ENCODE data around the gene ZNF688.

DNA sequence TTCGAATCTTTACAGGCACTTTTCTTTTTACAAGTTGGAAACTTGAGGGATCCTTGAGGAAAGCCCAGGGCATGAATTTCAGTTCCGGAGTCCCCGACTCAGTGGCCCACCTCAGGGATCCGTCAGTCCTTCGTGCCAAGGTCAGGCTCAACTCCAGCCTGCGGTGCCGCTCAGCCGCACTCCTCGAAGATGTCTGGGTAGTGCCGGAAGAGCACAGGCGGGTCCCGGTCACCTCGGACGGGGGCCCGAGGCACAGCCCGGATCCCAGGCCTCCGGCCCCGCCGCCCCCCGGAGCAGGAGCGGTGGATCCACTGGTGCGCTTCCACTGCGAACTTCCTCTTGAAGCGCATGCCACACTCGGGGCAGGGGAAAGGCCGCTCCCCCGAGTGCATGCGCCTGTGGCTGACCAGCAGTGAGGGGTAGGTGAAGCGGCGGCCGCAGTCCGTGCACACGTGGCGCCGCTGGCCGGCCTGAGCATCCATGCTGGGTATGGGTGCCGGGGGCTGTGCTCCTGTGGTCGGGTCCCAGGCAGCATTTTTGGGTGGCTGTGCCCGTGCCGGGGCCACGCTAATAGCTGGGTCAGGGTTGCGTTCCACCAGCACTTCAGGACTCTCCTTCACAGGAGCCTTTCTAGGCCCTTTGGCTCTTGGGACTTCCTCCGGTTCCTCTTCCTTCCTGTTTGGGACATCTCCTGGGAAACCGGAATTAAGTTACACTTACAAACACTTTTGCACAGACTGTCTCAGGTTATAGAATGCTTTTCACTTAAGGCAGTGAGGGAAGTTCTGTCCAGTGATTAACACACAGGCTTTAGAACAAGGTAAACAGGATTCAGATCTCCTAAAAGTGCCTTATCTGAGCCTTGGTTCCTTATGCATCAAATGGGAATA is 1.5 kb downstream of the ZNF688 start:
- TF ChIP-seq EZH2 (IDR thresholded peaks at IDR 0.05) = no peak
- TF ChIP-seq POLR2AphosphoS5 (IDR thresholded peaks at IDR 0.05; ENCODE audit: borderline replicate concordance, low read depth, low read length) = no peak

Data from SK-N-MC (cell line).